K562 (cell line): ENCODE results near the gene LRRC1. TPM values are rescaled to one million over a fixed set of nuclear protein-coding genes. Genes with fewer than 3 reads are reported as not detected.

Experiments
- ATAC-seq: fragments of 200-7000 bp; cut with Tn5 transposase; 3 replicates; pipeline ENCODE4 v1.9.1; 2020; ENCODE audit warnings: moderate library complexity
- BruUV-seq: library from RNA; stranded (reverse); fragments of 400-500 nt; replicated peaks from 2 replicates; lab custom pipeline; 2021; lab: Mats Ljungman, UMichigan
- CTCF ChIA-PET: fragments of 300-600 bp; formaldehyde crosslinking; extraction: SDS; loops from one replicate; lab custom pipeline; 2021; ENCODE audit warnings: low intra/inter-chr PET ratio; lab: Yijun Ruan, JAX
- POLR2A ChIA-PET: fragments of 300-600, 350-650 bp; sonication (Branson Sonifier 250); formaldehyde crosslinking; extraction: SDS; loops from one replicate; lab custom pipeline; 2021; ENCODE audit warnings: antibody characterized with exemption, inconsistent platforms; lab: Yijun Ruan, JAX
- DNase-seq, 4 experiments: peaks; one replicate each; pipeline versions ENCODE4 v3.0.0 to v3.0.0-alpha.2; 2011 to 2018; ENCODE audit warnings: low spot score in 3 of 4, mixed read lengths in 3 of 4; ENCODE audit errors: extremely low read depth in 1 of 4
- FAIRE-seq: peaks from 2 replicates; lab custom pipeline; 2011; peaks lifted over from hg19 to GRCh38; lab: Jason Lieb, UNC
- H2AFZ ChIP-seq: 2 replicates; pipeline ENCODE4 v1.6.0; 2011; ENCODE audit warnings: low read depth, low read length, control low read depth, inconsistent platforms
- H3K27ac ChIP-seq: fragments of 200-600 bp; 3 replicates; pipeline ENCODE4 v1.8.0; 2011; ENCODE audit warnings: low read depth, mild to moderate bottlenecking, control low read depth, inconsistent platforms, low read length, moderate library complexity, mixed read lengths; ENCODE audit errors: extremely low read depth
- H3K27me3 ChIP-seq, 2 experiments: fragments of 300-600 bp in 1 of 2; 2 replicates in 1 of 2; 3 replicates in 1 of 2; pipeline versions ENCODE4 v1.6.0 to v1.8.0; 2011; ENCODE audit warnings: inconsistent platforms in 2 of 2, low read length in 2 of 2, mild to moderate bottlenecking in 1 of 2, mixed read lengths in 1 of 2, moderate library complexity in 1 of 2; ENCODE audit not compliant: control insufficient read depth in 2 of 2, insufficient read depth in 2 of 2
- H3K36me3 ChIP-seq: fragments of 300-600 bp; 3 replicates; pipeline ENCODE4 v1.8.0; 2011; ENCODE audit warnings: mild to moderate bottlenecking, low read length, inconsistent platforms; ENCODE audit not compliant: control insufficient read depth, insufficient read depth
- H3K4me1 ChIP-seq, 2 experiments: fragments of 200-600 bp in 1 of 2; replicated peaks in 1 of 2; 2 replicates in 1 of 2; 3 replicates in 1 of 2; pipeline versions ENCODE4 v1.5.1 to v1.8.0; 2011; ENCODE audit warnings: inconsistent platforms in 2 of 2, low read length in 2 of 2, mild to moderate bottlenecking in 1 of 2, mixed read lengths in 1 of 2, moderate library complexity in 1 of 2; ENCODE audit not compliant: control insufficient read depth in 2 of 2, insufficient read depth in 2 of 2
- H3K4me2 ChIP-seq: 2 replicates; pipeline ENCODE4 v1.6.1; 2011; ENCODE audit warnings: low read length, control low read depth, inconsistent platforms, mixed read lengths; ENCODE audit not compliant: insufficient read depth
- H3K4me3 ChIP-seq: fragments of 200-600 bp; sonication (generic), shearing (Covaris generic); 2 replicates; pipeline ENCODE4 v1.5.1; 2016; ENCODE audit warnings: control low read depth, inconsistent platforms
- H3K79me2 ChIP-seq: fragments of 200-600 bp; 3 replicates; pipeline ENCODE4 v1.8.0; 2011; ENCODE audit warnings: low read length, inconsistent platforms; ENCODE audit not compliant: control insufficient read depth, insufficient read depth
- H3K9ac ChIP-seq, 2 experiments: 2 replicates each; pipeline versions ENCODE4 v1.6.0 to v1.6.1; 2011; ENCODE audit warnings: low read depth in 2 of 2, low read length in 2 of 2, control low read depth in 1 of 2, inconsistent platforms in 1 of 2, mild to moderate bottlenecking in 1 of 2, mixed read lengths in 1 of 2; ENCODE audit not compliant: insufficient read depth in 1 of 2
- H3K9me1 ChIP-seq: one replicate; pipeline ENCODE4 v1.6.0; 2011; ENCODE audit warnings: inconsistent platforms, mild to moderate bottlenecking, low read length, moderate library complexity; ENCODE audit not compliant: control insufficient read depth, insufficient read depth
- H3K9me3 ChIP-seq: replicated peaks from 2 replicates; pipeline ENCODE4 v1.5.1; 2011; ENCODE audit warnings: low read depth, low read length, inconsistent platforms; ENCODE audit not compliant: control insufficient read depth, insufficient read depth
- H4K20me1 ChIP-seq: replicated peaks from 2 replicates; pipeline ENCODE4 v1.6.1; 2011; ENCODE audit warnings: low read length, inconsistent platforms, mixed read lengths; ENCODE audit not compliant: control insufficient read depth, insufficient read depth
- GABPB1 ChIP-seq: sonication (generic); formaldehyde crosslinking; IDR thresholded peaks from 2 replicates; pipeline ENCODE4 v1.8.0; 2022; ENCODE audit warnings: mild to moderate bottlenecking, missing genetic modification reagents
- HNRNPLL ChIP-seq: fragments of 200-400 bp; formaldehyde crosslinking; IDR thresholded peaks from 2 replicates; pipeline ENCODE4 v1.6.1; 2017; ENCODE audit warnings: low read length, low read depth, mild to moderate bottlenecking; ENCODE audit not compliant: poor library complexity, severe bottlenecking
- POU5F1 ChIP-seq: fragments of 150-350 bp; IDR thresholded peaks from 2 replicates; pipeline ENCODE4 v1.6.1; 2014; ENCODE audit warnings: borderline replicate concordance, low read length, low read depth, mild to moderate bottlenecking; ENCODE audit not compliant: partially characterized antibody
- U2AF2 ChIP-seq: fragments of 200-400 bp; formaldehyde crosslinking; optimal IDR thresholded peaks from 2 replicates; pipeline ENCODE3; 2017; ENCODE audit warnings: low read depth, mild to moderate bottlenecking, low read length
- ZNF639 ChIP-seq, 2 experiments: fragments of 200-800 bp in 1 of 2; sonication (Bioruptor generic) in 1 of 2; sonication (generic) in 1 of 2; formaldehyde crosslinking in 1 of 2; IDR thresholded peaks in 1 of 2; conservative IDR thresholded peaks in 1 of 2; 2 replicates each; pipeline versions ENCODE4 v1.5.0 to v1.6.1; 2016 to 2020; ENCODE audit warnings: missing compliant biosample characterization in 1 of 2, missing genetic modification characterization in 1 of 2, missing genetic modification reagents in 1 of 2
- WGBS: fragments of 100-300 bp; shearing (Covaris generic); methylation state at CpG from one replicate; pipeline ENCODE4 v1.1.6; 2016; ENCODE audit warnings: low coverage, mixed read lengths; ENCODE audit not compliant: insufficient coverage; ENCODE audit errors: missing lambda C conversion rate; 5-methylcytosine and 5-hydroxymethylcytosine counted together
- in situ Hi-C: fragments of 300-500 bp; cut with MboI; formaldehyde crosslinking; loops from 4 replicates; pipeline ENCODE4 v1.15.0; 2018; ENCODE audit warnings: inconsistent platforms, mixed read lengths
- intact Hi-C: fragments of 100-400 bp; cut with micrococcal nuclease; formaldehyde crosslinking; loops from 2 replicates; pipeline ENCODE4 v1.14.2; 2022
- polyA plus RNA-seq, 8 experiments: library from polyadenylated mRNA; depleted of rRNA in 4 of 8; stranded (reverse) in 5 of 8; unstranded in 3 of 8; fragments of >200 nt; fragmentation: Nextera tagmentation in 2 of 8; fragmentation: Illumina TruSeq in 1 of 8; extraction: Ambion mirVana in 2 of 8; extraction: Trizol in 1 of 8; gene quantifications; 2 replicates each; pipeline versions ENCODE4 v1.2.1 to v1.2.3, GENCODE V29; 2011 to 2014; ENCODE audit warnings: inconsistent platforms in 1 of 8, missing spikeins in 1 of 8
- total RNA-seq, 7 experiments: library from RNA; depleted of rRNA in 6 of 7; stranded (reverse); fragments of >200 nt in 6 of 7; fragmentation: Illumina TruSeq in 2 of 7; extraction: Trizol in 2 of 7; gene quantifications; 2 replicates each; pipeline versions ENCODE4 v1.2.1 to v1.2.3, GENCODE V29; 2011 to 2021; ENCODE audit warnings: low replicate concordance in 1 of 7

LRRC1 gene
- total and polyA plus RNA-seq, 9 of the 15 experiments (the other 6 are each of a cell fraction or from before 2014, with no cell fraction given) = not detected

- no peaks in the 10 kb centered on the region for H3K36me3 ChIP-seq
- no peak for TF ChIP-seq U2AF2
- TF ChIP-seq POU5F1 = no peak
- no peak for TF ChIP-seq ZNF639 (CRISPR knock-in tag; conservative IDR thresholded peaks at IDR 0.05 in 1 of 2, IDR thresholded peaks at IDR 0.05 in 1 of 2)
- TF ChIP-seq GABPB1 (CRISPR knock-in tag) = no peak
- no peak for TF ChIP-seq HNRNPLL
- TF ChIP-seq, all 486 proteins: peak for 0
- no peak overlapping the region for H2AFZ ChIP-seq
- no TSS peak for BruUV-seq
- intact Hi-C loops = no loop called here
- H3K79me2 ChIP-seq = no peaks in the 10 kb centered on the region
- in situ Hi-C loops = no loop called here
- ATAC-seq = no peak
- no peaks in the 10 kb centered on the region for H3K4me1 ChIP-seq
- no peaks in the 10 kb centered on the region for H3K9me1 ChIP-seq
- WGBS = 5% methylated on average over 7 of the region's 7 CpGs
- ChIA-PET POLR2A (no interaction called here), CTCF (no interaction called here)
- FAIRE-seq = no peak
- DNase-seq = no peak
- H3K27me3 ChIP-seq = peaks cover 0 to 5% of the 10 kb centered on the region in 2 experiments; a peak in 1 of 5 replicates
- H3K4me2 ChIP-seq = no peak overlapping the region
- H4K20me1 ChIP-seq = no peaks in the 10 kb centered on the region
- H3K9ac ChIP-seq = no peak overlapping the region
- H3K4me3 ChIP-seq = no peak overlapping the region
- no peak overlapping the region for H3K27ac ChIP-seq
- H3K9me3 ChIP-seq = no peaks in the 10 kb centered on the region
Measured at GRCh38 chr6:53846250-53846649, 51.4 kb downstream of the LRRC1 start.
